Osteocyte (in vitro differentiated cells): ENCODE data around the gene C16orf87. TPM values are rescaled to one million over a fixed set of nuclear protein-coding genes. Genes with fewer than 3 reads are reported as not detected.

Source experiments
- DNase-seq: peaks from one replicate; pipeline ENCODE4 v3.0.0; 2021; ENCODE audit warnings: mixed read lengths; ENCODE audit not compliant: unreplicated experiment; ENCODE audit errors: extremely low spot score
- H3K27ac Mint-ChIP-seq: one replicate; pipeline ENCODE4 v1.8.0; 2021; ENCODE audit warnings: mild to moderate bottlenecking, mixed read lengths; ENCODE audit not compliant: unreplicated experiment
- H3K27me3 Mint-ChIP-seq: one replicate; pipeline ENCODE4 v1.8.0; 2021; ENCODE audit warnings: mixed read lengths; ENCODE audit not compliant: unreplicated experiment
- H3K36me3 Mint-ChIP-seq: one replicate; pipeline ENCODE4 v1.8.0; 2021; ENCODE audit warnings: mixed read lengths; ENCODE audit not compliant: unreplicated experiment
- H3K4me1 Mint-ChIP-seq: one replicate; pipeline ENCODE4 v1.8.0; 2021; ENCODE audit warnings: mixed read lengths; ENCODE audit not compliant: unreplicated experiment
- H3K4me3 Mint-ChIP-seq: one replicate; pipeline ENCODE4 v1.8.0; 2021; ENCODE audit warnings: mild to moderate bottlenecking, moderate library complexity, mixed read lengths; ENCODE audit not compliant: unreplicated experiment
- H3K9me3 Mint-ChIP-seq: one replicate; pipeline ENCODE4 v1.8.0; 2021; ENCODE audit warnings: mixed read lengths; ENCODE audit not compliant: unreplicated experiment
- CTCF ChIP-seq: fragments of 200-600 bp; sonication (generic); IDR thresholded peaks from 2 replicates; pipeline ENCODE4 v1.5.0; 2021; ENCODE audit warnings: antibody characterized with exemption, mild to moderate bottlenecking, moderate library complexity
- total RNA-seq: library from RNA; stranded (reverse); gene quantifications from 2 replicates; pipeline ENCODE4 v1.2.1, GENCODE V29; 2021

Gene C16orf87
- total RNA-seq, 1 donor from 2014 or later: 14.5 TPM

GRCh38 chr16:46759309-46759708 is 71.7 kb downstream of the C16orf87 start:
- no peak overlapping the region for H3K27ac Mint-ChIP-seq
- H3K4me1 Mint-ChIP-seq: peaks cover 7% of the 10 kb centered on the region
- no peaks in the 10 kb centered on the region for H3K9me3 Mint-ChIP-seq
- DNase-seq: no peak
- H3K36me3 Mint-ChIP-seq: no peaks in the 10 kb centered on the region
- no peak overlapping the region for H3K4me3 Mint-ChIP-seq
- peaks cover 6% of the 10 kb centered on the region for H3K27me3 Mint-ChIP-seq
- TF ChIP-seq CTCF: no peak

- DNase-seq: no peak
- H3K4me1 Mint-ChIP-seq: peaks cover 7% of the 10 kb centered on the region
- H3K27me3 Mint-ChIP-seq: peaks cover 1% of the 10 kb centered on the region
- H3K36me3 Mint-ChIP-seq: no peaks in the 10 kb centered on the region
- no peak overlapping the region for H3K27ac Mint-ChIP-seq
- no peaks in the 10 kb centered on the region for H3K9me3 Mint-ChIP-seq
- no peak overlapping the region for H3K4me3 Mint-ChIP-seq
- TF ChIP-seq CTCF: no peak
Measured at GRCh38 chr16:46757339-46758050, 73.5 kb downstream of the C16orf87 start.

- Mint-ChIP-seq H3K4me1 (peaks cover 7% of the 10 kb centered on the region), H3K27ac (no peak overlapping the region), H3K4me3 (no peak overlapping the region), H3K27me3 (no peaks in the 10 kb centered on the region), H3K9me3 (no peaks in the 10 kb centered on the region), H3K36me3 (no peaks in the 10 kb centered on the region)
- TF ChIP-seq CTCF: no peak
- no peak for DNase-seq
Measured at GRCh38 chr16:46756772-46757171, 74.2 kb downstream of the C16orf87 start.

- no peak for DNase-seq
- Mint-ChIP-seq H3K27ac (no peak overlapping the region), H3K4me3 (no peak overlapping the region), H3K27me3 (no peaks in the 10 kb centered on the region), H3K36me3 (no peaks in the 10 kb centered on the region), H3K4me1 (peaks cover 23% of the 10 kb centered on the region), H3K9me3 (no peaks in the 10 kb centered on the region)
- no peak for TF ChIP-seq CTCF
Measured at GRCh38 chr16:46753015-46753414, 78.0 kb downstream of the C16orf87 start.

- no peaks in the 10 kb centered on the region for H3K36me3 Mint-ChIP-seq
Measured at GRCh38 chr16:46751381-46751780, 79.6 kb downstream of the C16orf87 start.

More at GRCh38 chr16:46751381-46751780, 79.6 kb downstream of the C16orf87 start:
- no peak for DNase-seq
- Mint-ChIP-seq H3K9me3 (no peaks in the 10 kb centered on the region), H3K4me1 (peaks cover 31% of the 10 kb centered on the region), H3K27me3 (no peaks in the 10 kb centered on the region), H3K27ac (no peak overlapping the region), H3K4me3 (no peak overlapping the region)
- TF ChIP-seq CTCF: no peak
